Right kidney (tissue), 1 donor: ENCODE results near the gene CACNG7.
A peak's percentile ranks its signal among the peaks of the same experiment; 100 is the strongest.

Experiments used
- DNase-seq: peaks from one replicate; pipeline ENCODE4 v3.0.0-alpha.2; 2016

The CACNG7 gene

DNA sequence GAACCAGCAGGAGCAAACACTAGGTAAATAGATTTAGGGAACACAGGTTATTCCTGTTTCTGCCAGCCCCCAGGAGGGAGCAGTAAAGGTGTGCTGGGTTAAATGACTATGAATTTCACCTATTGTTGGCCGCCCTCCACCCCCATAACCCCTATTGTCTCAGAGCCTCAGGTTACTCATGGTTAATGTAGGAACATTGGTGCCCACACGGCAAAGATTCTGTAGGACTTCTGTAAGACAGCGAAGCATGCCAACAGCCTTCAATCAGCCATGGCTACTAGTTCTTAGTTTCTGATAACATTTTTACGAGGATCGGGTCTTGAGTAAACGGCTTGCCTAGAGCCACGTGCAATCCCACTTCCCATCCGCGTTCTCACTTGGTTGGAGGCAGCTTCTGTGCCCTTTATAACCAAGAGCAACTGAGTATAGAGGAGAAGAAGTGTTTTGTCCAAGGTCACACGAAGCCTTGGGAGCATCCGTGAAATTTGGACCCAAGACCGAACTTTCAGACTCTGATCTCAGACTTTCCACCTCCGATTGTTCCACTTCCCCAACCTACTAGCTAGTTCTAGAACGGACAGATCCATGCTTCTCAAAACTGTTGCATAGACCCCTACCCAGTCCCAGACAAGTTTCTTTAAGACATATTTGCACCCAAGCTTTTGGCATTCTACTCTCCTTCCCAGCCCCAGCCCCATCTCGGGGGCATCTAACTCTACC, 48.5 kb downstream of the CACNG7 start:
- no peak for DNase-seq

DNA sequence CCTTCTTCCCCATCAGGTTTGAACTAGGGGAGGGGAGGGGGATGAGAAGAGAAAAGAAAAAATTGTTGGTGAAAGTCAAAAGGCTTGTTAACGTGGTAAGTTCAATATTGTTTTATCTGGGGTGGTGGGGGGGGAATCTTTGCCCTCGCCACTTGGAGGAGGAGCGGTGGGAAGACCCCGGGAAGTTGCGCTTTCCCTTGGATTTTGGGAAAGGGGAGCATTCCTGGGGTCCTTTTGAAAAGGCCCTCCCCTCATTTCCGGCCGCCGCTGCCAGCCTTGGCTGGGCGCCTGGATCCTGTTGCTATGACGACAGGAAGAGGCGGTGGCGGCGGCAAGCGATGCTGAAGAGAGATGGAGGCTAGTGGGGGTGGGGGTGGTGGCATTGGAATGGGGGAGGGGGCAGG, 49.1 kb downstream of the CACNG7 start:
- no peak for DNase-seq

DNA sequence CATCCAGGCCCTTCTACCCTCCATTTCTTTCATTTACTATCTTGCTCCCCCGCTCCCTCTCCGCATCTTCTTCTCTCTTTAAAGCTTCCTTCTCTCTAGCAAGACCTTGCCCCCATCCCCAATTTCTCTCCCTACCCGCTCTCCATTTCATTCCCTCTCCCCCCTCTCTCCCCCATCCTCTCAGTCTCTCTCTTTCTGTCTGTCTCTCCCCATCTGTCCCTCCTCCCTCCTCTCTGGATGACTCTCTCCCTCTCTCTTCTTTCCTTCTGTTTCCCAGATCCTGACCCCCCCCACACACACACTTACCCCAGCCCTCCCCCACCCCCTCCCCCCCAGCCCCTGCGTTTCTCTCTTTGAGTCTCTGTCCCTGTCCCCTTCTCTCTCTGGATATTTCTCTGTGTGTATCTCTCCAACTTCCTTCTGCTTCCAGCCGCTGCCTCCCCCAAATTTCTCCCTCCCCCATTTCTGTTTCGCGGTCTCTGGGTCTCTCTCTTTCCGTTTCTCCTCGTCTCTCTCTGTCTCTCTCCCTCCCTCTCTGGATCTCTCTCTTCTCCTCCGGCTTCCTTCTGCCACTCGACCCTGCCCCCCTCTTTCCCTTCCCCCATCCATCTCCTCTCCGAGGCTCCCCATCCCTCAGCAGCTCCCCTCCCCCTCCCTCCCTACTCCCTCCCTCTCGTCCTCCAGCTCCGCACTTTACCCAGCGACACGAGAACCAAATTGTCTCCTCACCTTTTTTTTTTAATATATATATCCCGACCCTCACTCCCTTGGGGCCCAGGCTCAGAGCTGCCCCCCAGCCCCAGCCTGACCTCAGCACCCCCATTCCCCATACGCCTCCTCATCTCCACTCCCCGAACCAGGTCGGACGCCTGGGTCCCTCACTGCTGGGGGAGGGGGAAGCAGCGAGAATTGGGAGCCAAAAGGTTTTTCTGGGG, 50.0 kb downstream of the CACNG7 start:
- no peak for DNase-seq

DNA sequence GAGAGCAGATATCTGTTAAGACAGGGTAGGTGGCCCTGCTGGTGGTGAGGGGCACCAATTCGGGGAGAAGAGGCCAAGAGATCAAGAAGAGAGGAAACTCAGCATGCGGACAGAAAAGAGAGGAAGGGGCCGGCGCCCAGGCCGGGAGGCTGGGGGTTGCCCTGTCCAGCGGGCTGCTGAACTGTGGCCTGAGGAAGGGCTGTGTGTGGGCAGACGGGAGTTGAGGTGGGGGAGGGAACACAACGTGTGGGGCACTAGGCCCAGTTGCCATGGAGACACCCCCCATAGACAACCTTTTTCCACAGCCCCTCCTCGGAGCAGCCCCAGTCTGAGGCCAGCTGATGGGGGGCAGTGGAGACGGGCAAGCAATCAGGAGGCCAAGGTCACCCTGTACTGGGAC, 51.1 kb downstream of the CACNG7 start:
- DNase-seq = no peak

DNA sequence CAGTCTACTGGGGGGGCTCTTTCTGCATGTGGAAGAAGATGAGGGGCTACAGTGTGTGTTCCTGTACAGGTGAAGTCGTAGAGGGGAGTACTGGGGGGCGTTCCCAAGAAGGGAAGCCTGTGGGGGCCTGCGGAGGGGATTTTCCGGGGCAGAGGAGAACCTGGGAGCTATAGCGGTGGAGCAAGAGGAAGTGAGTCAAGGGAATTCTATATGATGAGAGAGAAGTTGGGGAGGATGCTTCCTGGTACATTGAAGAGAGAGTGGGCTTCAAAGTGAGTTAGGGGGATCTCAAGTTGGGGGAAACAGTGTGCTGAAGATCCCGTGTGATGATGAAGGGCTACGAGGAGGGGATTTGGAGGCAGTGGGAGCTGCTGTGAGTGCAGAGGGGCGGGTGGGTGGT, 51.8 kb downstream of the CACNG7 start:
- DNase-seq = no peak

DNA sequence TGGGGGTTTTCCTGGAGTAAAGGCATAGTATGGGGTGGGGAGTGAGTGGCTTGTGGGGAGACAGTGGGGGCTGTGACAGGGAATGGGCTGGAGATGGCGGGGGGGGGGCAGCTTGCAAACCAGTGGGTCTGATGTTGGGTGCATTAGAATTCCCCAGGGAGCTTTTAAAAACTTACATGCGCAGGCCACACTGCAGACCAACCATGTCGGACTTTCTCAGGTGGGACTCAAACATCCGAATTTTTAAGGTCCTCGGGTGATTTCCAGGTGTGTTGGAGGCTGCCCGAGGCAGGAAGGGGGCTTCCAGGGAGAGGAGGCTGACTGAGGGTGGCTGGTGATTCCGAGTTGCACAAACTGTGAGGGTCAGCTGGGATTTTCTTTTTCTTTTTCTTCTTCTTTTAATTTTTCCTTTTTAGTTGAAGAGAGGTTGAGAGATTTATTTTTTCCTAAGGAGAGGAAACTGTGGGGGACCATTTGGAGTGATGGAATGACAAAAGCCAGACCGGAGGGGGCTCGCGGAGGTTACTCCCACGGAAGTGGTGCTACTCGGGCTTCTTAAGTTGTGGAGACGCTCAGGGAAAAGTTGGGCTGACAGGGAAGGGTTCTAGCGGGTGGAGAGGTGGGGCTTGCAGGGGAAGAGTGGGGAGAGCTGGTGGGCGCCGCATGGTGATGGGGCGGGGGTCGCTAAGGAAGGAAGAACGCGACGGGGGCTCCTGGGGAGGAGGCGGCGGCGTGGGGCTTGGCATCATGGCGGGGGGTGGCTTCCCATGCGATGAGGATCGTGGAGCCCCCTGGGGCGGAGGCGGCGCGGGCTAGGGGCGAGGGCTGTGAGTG, 52.7 kb downstream of the CACNG7 start:
- DNase-seq = no peak

DNA sequence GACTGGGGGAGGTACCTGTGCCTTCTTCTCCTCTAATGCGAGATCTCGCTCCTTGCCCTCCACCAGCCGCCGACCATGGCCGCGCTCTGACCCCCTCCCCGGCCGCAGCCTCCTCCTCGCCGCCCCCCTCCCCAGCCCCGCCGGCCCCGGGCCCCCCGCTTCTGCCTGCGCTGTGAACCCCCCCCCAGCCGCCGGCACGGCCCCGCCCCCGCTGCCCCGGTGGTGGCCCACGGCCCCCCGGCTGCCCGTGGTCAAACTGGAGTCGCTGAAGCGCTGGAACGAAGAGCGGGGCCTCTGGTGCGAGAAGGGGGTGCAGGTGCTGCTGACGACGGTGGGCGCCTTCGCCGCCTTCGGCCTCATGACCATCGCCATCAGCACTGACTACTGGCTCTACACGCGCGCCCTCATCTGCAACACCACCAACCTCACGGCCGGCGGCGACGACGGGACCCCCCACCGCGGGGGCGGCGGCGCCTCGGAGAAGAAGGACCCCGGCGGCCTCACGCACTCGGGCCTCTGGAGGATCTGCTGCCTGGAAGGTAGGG, 53.9 kb downstream of the CACNG7 start, which contains the start of gene CACNG8:
Gene CACNG8 (plus strand): TSS at position 51 of the 545 bp plus-strand sequence.
- no peak for DNase-seq

DNA sequence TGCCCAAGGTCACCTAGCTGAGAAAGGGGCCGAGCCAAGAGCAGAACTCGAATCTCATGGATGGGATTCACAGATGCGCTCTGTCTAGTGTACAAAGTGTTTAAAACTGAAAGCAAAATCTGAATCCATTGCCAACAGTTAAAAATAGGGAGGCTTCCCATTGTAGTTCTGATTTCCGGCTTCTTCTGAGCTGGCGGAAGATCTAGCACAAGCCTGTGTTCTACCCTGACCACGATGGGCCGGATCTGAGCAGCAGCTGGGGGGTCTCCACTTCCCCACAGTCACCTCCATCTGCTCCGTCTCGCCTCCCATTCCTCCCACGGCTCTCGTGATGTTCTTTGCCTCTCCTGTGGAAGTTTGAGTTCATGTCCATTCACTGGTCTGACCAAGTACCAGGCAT, 56.0 kb downstream of the CACNG7 start:
- DNase-seq = no peak

DNA sequence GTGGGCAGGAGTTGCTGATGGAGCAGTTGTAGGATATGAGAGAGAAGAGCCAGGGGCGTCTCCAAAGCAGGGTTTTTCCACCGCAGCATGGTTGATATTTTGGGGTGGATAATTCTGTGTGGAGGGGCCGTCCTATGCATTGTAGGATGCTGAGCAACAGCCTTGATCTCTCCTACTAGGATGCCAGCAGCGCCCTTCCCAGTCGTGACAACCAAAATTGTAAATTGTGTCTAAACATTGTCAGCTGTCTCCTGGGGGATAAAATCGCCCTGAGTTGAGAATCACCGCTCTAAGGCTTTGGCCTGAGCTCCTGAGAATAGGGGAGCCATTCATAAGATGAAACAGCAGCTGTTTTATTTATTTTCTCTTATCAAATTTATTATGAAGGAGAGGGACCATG, 57.9 kb downstream of the CACNG7 start:
- no peak for DNase-seq

DNA sequence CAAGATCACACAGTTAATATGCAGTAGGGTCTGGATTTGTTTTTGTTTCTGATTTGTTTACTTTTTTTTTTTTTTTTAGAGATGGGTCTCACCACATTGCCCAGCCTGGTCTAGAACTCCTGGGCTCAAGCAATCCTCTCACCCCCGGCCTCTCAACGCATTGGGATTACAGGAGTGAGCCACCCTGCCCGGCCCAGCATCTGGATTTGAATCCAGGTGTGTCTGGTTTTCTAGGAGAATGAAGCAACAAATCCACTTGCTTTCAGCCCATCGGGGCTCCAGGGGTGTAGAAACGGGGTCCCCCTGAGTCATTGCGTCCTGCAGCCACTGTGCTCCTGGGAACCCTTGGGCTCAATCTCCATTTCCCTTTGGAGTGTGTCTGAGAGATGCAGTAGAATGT, 60.3 kb downstream of the CACNG7 start:
- DNase-seq = no peak

DNA sequence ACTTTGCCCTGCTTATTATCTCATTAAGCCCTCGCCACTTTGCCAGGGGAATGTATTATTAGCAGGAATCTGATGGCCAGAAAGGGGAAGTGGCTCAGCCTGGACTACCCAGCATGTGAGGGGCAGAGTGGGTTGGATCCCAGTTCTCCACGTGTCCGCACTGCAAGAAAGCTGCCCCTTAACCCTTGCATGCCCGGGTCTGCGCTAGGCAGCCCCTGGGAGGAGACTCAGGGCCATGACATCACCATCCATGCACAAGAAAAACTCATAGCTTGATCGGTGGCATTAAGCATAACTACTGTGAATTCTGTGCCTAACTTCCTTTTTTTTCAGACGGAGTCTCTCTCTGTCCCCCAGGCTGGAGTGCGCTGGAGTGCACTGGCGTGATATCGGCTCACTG, 62.6 kb downstream of the CACNG7 start:
- no peak for DNase-seq

DNA sequence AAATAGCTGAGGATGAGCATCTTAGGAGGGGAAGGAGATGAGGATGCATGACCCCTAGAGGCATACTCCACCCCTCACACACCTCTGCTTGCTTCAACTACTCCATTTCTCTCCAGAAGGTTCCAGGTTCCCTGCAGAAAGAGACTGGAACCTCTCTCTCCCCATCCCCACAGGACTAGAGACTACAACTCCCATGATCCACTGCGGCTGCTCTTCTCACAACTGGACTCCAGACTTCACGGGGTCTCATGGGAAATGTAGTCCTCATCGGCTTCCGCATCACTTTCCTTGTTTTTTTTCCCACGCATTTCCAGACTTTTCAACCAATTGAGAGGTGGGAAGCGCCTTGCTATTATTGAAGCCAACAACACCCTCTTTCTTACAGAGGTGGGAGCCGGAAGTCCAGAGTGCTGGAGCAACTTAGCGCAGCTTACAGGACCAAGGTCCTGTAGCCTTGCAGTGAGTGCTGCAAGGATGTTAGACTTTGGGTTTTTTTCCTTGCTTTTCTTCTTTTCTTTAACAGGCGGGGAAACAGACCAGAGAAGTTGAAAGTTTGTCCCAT, 68.4 kb downstream of the CACNG7 start:
- DNase-seq = peak; percentile 62

DNA sequence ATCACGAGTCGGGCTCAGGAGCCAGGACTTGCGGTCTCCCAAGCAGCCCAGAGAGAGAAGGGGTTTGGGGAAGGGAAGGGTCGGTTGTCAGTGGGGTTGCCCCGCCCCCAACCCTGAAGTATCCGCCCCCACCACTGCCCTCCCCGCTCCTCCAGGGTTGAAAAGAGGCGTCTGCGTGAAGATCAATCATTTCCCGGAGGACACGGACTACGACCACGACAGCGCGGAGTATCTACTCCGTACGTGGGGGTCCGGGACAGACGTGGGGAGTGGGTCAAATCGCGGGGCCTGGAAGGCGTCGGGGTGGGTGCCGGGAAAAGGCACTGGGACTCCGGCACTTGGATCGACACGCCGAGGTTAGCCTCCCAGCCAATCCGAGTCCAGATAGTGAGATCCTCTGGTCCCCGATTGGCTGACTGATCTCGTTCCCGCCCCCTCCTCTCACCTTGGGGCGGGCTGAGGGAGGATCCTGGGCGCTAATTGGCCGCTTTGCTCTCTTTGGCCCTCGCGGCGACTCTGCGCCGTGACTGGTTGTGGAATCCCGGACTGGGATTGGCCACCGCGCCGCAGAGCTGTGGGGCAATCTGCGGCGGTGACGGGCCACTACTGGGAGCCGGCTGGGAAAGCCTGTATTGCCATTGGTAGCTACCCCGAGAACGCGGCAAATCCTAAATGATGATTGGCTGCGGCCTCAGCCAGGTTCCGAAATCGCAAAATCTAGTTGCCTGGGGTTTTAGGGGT, 69.1 kb downstream of the CACNG7 start:
- peak; percentile 39 for DNase-seq

DNA sequence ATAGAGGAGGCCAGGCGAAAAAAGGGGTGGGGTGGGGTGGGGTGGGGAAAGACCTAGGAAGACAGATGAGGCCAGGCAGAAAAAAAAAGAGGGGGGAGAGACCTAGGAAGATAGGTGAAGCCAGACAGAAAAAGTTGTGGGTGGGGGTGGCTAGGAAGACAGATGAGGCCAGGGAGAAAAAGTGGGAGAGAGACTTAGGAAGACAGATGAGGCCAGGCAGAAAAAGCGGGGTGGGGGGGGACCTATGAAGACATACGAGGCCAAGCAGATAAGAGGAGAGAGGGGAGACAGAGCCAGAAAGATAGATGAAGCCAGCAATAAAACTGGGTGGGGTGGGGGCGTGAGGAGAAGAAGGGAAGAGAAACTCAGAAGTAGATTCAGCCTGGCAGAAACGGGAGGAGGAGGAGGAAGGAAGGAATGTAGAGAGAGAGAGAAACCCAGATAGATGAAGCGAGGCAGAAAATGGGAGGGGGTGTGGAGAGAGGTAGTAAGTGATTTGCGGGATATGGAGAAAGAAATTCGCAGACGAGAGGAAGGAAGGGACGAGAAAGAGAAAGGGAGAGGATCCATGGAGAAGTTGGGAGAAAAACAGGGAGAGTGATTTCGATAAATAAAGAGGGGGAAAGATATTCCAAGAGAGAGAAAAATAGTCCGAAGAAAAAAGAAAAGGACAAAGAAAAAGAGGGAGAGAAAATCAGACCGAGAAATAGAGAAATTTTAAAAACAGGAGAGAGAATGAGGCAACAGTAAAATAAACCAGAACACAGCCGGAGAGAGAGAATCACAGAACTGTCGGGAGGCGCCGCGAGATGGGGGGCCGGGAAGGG, 70.1 kb downstream of the CACNG7 start:
- no peak for DNase-seq

DNA sequence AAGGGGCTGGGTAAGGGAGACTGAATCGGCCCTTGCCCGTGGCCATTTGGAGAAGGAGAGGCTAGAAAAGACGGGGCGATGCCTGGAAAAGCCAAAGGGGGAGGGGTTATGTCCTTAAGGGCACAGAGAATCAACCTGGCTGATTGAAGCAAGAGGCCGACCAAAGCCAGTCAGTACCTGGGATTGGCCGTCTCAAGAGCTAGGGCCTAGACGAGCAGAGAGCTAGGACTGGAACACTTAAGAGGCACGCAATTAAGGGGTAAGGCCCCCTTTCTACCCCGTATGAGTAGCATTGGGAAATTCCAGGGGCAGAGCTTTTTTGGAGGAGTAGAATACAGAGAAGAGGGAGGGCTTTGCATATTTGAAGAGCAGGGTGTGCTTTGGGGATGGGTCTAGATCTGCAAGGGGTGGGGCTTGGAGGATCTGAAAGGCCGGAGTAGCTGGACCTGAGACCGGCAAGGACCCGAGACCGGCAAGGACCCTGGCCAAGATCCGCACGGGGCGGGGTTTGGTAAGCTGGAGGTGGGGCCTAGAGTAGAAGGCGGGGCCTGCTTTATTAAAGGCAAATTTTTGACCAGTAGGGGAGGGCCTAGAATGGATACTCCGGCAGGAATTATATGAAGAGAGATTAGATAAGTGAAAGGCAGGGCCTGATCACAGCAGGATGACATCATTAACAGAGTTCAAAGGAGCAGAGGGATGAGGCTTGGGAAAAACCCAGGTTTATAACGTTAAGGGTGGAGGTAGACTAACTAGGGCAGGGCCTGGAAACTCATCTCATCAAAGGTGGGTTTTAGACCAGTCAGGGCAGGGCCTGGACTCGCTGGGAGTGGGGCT, 71.7 kb downstream of the CACNG7 start:
- peak; percentile 68 for DNase-seq

DNA sequence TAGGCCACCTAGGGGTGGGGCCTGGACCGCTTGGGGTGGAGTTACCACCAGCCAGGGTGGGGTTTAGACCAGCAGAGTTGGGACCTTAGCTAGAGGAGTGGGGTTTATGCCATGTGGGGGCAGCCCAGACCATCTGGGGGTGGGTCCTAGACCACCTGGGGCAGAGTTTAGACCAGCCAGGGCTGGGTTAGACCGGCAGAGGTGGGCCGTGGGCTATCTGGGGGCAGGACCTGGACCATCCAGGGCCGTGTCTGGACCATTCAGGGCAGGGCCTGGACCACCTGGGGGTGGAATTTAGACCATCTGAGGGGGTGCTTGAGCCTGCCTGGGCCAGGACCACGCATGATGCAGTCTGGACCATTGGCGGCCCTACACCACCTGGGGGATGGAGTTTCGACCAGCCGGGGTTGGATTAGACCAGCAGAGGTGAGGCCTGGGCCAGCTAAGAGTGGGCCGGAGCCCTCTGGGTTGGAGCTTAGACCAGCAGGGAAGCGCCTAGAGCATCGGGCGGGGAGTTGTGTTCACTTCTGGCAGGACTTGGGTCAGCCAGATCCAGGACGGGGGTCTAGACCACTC, 72.4 kb downstream of the CACNG7 start:
- no peak for DNase-seq

DNA sequence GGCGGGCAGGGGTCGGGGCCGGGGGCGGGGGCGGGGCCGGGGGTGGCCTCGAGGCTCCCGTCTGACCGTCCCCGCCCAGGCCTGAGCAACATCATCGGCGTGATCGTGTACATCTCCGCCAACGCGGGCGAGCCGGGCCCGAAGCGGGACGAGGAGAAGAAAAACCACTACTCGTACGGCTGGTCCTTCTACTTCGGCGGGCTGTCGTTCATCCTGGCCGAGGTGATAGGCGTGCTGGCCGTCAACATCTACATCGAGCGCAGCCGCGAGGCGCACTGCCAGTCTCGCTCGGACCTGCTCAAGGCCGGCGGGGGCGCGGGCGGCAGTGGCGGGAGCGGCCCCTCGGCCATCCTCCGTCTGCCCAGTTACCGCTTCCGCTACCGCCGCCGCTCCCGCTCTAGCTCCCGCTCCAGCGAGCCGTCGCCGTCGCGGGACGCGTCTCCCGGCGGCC, 72.9 kb downstream of the CACNG7 start:
- DNase-seq = peak; percentile 67

DNA sequence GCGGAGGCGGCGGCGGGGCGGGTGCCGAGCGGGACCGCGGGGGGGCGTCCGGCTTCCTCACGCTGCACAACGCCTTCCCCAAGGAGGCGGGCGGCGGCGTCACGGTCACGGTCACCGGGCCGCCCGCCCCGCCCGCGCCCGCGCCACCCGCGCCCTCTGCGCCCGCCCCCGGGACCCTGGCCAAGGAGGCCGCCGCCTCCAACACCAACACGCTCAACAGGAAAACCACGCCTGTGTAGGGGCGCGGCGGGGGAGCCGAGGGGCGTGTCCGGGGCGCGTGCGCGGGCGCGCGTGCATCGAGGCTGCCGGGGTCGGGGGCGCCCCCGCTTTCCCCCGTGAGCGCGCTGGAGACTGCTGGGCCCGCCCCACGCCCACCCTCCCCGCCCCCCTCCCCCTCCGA, 73.5 kb downstream of the CACNG7 start:
- no peak for DNase-seq
